Measurements from ENCODE around the gene NOTCH1. TPM values are rescaled to one million over a fixed set of nuclear protein-coding genes. Genes with fewer than 3 reads are reported as not detected.
A peak's percentile ranks its signal among the peaks of the same experiment; 100 is the strongest.

The NOTCH1 gene
- total and polyA plus RNA-seq, 3 experiments from 2014 or later = 5.1 to 79.5 (median 70.0) TPM

DNA sequence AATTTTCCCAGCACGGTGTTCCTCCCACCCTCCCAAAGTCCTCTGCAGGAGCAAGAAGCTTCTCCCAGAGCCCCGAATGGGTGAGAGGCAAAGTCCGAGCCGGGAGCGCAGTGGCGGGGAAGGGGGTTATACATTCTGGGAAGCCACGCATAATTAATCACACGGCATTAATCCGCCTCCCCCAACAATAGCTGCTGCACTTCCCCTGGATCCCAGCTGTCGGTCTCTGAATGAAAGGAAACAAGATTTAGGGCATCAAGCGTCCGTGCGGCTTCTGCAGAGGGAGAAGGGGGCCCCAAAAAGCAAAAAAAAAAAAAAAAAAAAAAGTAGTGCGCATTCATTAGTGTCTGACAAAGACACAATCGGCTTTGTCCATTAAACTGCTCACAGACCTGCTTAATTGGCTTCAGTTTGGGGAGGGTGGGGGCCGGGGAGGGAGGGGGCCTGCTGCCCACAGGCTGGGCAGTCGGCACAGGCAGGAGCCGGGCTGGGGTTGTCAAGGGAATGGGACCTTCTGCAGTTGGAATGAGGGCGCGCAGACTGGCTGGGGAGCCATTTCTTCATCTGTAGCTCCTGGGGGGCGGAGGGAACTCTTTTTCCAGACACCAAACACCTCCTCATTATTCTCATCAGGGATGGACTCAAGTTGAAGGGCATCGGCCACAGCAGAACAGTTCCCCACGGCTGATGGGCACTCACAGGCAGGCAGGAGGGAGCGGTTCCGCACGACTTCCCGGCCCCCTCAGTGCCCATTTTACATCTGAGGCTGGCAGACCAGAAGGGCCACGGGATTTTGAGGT lies 3.4 kb downstream of the NOTCH1 start:
- Histone ChIP-seq H3K4me3 (ENCODE audit: low read length) (no peak overlapping the region), H3K9me3 (ENCODE audit: low read length) (no peaks in the 10 kb centered on the region), H3K36me3 (ENCODE audit: insufficient read depth, low read length) (no peaks in the 10 kb centered on the region), H3K27ac (ENCODE audit: low read depth, low read length) (no peak overlapping the region), H3K4me1 (ENCODE audit: insufficient read depth, low read length) (peaks cover 64% of the 10 kb centered on the region), H3K27me3 (ENCODE audit: insufficient read depth, low read length, poor library complexity, severe bottlenecking) (no peaks in the 10 kb centered on the region)
- Mint-ChIP-seq H3K27me3 (no peaks in the 10 kb centered on the region), H3K4me1 (peaks cover 39 to 71% (median 47%) of the 10 kb centered on the region in 3 donors), H3K27ac (peak overlapping the region in 3 of 8 donors; percentile 23 to 72 (median 46)), H3K4me3 (peak overlapping the region in 6 of 7 donors; percentile 54 to 91 (median 87)), H3K36me3 (peaks cover 0 to 8% (median 0%) of the 10 kb centered on the region in 3 donors), H3K9me3 (no peaks in the 10 kb centered on the region)
- POLR2A ChIA-PET = no interaction called here
- no peak for DNase-seq
- CTCF ChIA-PET = no interaction called here

DNA sequence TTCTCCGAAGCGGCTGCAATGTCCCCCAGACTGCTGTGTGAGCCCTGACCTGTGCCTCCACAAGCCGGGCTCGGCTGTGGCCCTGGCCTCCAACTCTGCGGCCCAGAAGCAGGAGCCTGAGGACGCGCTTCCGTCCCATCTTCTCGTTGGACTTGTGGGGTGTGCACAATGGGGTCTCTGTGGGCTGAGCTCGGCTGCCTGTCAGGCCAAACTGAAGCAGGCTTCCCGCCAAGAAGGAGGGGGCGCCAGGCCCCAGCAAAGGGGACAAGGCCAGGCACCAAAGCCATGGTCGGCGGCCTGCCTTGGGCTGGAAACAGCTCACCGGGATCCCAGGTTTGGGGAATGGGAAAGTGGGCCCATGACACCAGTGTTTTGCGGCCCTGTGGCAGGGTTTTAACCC lies 4.1 kb downstream of the NOTCH1 start:
- Histone ChIP-seq H3K36me3 (ENCODE audit: insufficient read depth, low read length) (no peaks in the 10 kb centered on the region), H3K4me3 (ENCODE audit: low read length) (no peak overlapping the region), H3K9me3 (ENCODE audit: low read length) (no peaks in the 10 kb centered on the region), H3K27me3 (ENCODE audit: insufficient read depth, low read length, poor library complexity, severe bottlenecking) (no peaks in the 10 kb centered on the region), H3K27ac (ENCODE audit: low read depth, low read length) (no peak overlapping the region), H3K4me1 (ENCODE audit: insufficient read depth, low read length) (peaks cover 65% of the 10 kb centered on the region)
- Mint-ChIP-seq H3K4me1 (peaks cover 41 to 72% (median 54%) of the 10 kb centered on the region in 3 donors), H3K36me3 (peaks cover 0 to 10% (median 0%) of the 10 kb centered on the region in 3 donors), H3K27ac (peak overlapping the region in 1 of 8 donors; percentile 42), H3K4me3 (peak overlapping the region in 1 of 7 donors; percentile 55), H3K27me3 (no peaks in the 10 kb centered on the region), H3K9me3 (no peaks in the 10 kb centered on the region)
- no peak for DNase-seq
- POLR2A ChIA-PET = no interaction called here
- CTCF ChIA-PET = no interaction called here

DNA sequence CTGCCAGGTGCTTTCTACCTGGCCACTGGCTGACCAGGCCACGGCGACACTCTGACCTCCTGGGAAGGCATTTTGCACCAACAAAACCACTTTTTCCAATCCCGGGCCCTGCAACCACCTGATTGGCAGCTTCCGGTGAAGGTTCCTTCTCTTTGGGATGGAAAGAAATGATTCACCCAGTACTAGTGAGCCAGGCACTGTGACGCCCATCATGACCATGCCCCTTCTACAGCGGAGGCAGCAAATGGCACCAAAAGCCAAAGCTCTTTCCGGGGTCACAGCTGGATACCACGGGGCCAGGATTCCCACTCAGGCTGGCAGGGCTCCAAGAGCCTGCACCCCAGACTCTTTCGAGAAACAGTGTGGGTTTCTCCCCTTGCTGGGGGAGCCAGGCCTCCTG lies 4.7 kb downstream of the NOTCH1 start:
- no peak overlapping the region for H3K27ac ChIP-seq (ENCODE audit: low read depth, low read length)
- no peaks in the 10 kb centered on the region for H3K27me3 ChIP-seq (ENCODE audit: insufficient read depth, low read length, poor library complexity, severe bottlenecking)
- ChIA-PET POLR2A (interaction anchor here (0.6 kb wide), 1 partner anchor 15 kb away, joined by 3 read pairs; no protein-coding TSS in a partner anchor), CTCF (no interaction called here)
- peak overlapping the region in 7 of 8 donors; percentile 32 to 98 (median 74) for H3K27ac Mint-ChIP-seq
- DNase-seq = no peak
- no peaks in the 10 kb centered on the region for H3K27me3 Mint-ChIP-seq
- H3K36me3 ChIP-seq (ENCODE audit: insufficient read depth, low read length) = no peaks in the 10 kb centered on the region
- no peaks in the 10 kb centered on the region for H3K9me3 Mint-ChIP-seq
- peaks cover 70% of the 10 kb centered on the region for H3K4me1 ChIP-seq (ENCODE audit: insufficient read depth, low read length)
- H3K9me3 ChIP-seq (ENCODE audit: low read length) = no peaks in the 10 kb centered on the region
- peak overlapping the region in 5 of 7 donors; percentile 26 to 85 (median 37) for H3K4me3 Mint-ChIP-seq
- peaks cover 40 to 75% (median 55%) of the 10 kb centered on the region in 3 donors for H3K4me1 Mint-ChIP-seq
- H3K4me3 ChIP-seq (ENCODE audit: low read length) = no peak overlapping the region
- peaks cover 0 to 10% (median 0%) of the 10 kb centered on the region in 3 donors for H3K36me3 Mint-ChIP-seq

DNA sequence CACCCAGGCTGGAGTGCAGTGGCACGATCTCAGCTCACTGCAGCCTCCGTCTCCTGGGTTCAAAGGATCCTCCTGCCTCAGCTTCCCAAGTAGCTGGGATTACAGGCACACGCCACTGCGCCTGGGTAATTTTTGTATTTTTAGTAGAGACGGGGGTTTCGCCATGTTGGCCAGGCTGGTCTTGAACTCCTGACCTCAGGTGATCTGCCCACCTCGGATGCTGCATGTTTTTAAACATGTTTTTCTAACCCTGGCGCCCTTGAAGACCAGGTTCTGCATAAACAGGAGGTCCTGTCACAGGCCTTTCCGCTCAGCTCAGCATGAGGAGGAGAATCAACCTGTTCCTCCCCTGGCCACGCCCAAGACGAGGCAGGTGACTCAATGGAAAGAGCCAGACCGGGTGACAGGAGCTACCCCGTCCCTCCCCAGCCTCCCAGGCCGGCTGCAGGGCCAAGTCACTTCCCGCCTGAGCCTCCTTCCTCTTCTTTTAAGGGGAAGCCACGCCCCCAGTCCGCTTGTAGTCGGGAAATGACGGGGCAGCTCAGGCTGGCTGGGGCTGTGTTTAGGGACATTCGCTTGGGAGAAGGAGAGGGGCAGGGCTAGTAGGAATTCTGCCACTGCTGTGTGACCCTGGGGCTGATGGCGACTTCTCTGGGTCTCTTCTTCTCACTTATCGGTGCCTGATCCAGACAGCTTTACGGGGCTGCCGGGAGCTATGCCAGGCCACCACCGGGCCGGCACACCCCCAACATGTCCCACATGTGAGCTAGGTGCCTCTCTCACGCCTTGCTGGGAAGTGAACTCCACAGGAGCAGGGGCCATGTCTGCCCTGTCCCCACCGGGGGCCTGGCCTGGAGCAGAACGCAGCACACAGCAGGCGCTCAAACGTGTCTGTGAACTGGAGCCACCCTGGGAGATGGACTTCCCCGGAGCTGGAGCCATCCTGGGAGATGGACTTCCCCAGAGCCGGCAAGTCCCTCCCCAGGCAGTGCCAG lies 6.1 kb downstream of the NOTCH1 start:
- Mint-ChIP-seq H3K27ac (peak overlapping the region; percentile 94 to 99 (median 98)), H3K4me1 (peaks cover 40 to 78% (median 55%) of the 10 kb centered on the region in 3 donors), H3K36me3 (peaks cover 0 to 8% (median 0%) of the 10 kb centered on the region in 3 donors), H3K4me3 (peak overlapping the region; percentile 81 to 95 (median 85)), H3K9me3 (no peaks in the 10 kb centered on the region), H3K27me3 (no peaks in the 10 kb centered on the region)
- Histone ChIP-seq H3K27me3 (ENCODE audit: insufficient read depth, low read length, poor library complexity, severe bottlenecking) (no peaks in the 10 kb centered on the region), H3K4me3 (ENCODE audit: low read length) (peak overlapping the region; percentile 78), H3K27ac (ENCODE audit: low read depth, low read length) (peak overlapping the region; percentile 60), H3K4me1 (ENCODE audit: insufficient read depth, low read length) (peaks cover 73% of the 10 kb centered on the region), H3K36me3 (ENCODE audit: insufficient read depth, low read length) (no peaks in the 10 kb centered on the region), H3K9me3 (ENCODE audit: low read length) (no peaks in the 10 kb centered on the region)
- peak; percentile 74 to 91 (median 81) for DNase-seq
- POLR2A ChIA-PET = interaction anchor here (1.0 to 1.5 kb wide), 3 partner anchors 54 to 188 kb away, joined by 3 to 6 read pairs (median 4); no protein-coding TSS in a partner anchor
- CTCF ChIA-PET = interaction anchor here (1.1 to 2.4 kb wide), 5 partner anchors 9 to 92 kb away, joined by 3 to 29 read pairs (median 5); no protein-coding TSS in a partner anchor

DNA sequence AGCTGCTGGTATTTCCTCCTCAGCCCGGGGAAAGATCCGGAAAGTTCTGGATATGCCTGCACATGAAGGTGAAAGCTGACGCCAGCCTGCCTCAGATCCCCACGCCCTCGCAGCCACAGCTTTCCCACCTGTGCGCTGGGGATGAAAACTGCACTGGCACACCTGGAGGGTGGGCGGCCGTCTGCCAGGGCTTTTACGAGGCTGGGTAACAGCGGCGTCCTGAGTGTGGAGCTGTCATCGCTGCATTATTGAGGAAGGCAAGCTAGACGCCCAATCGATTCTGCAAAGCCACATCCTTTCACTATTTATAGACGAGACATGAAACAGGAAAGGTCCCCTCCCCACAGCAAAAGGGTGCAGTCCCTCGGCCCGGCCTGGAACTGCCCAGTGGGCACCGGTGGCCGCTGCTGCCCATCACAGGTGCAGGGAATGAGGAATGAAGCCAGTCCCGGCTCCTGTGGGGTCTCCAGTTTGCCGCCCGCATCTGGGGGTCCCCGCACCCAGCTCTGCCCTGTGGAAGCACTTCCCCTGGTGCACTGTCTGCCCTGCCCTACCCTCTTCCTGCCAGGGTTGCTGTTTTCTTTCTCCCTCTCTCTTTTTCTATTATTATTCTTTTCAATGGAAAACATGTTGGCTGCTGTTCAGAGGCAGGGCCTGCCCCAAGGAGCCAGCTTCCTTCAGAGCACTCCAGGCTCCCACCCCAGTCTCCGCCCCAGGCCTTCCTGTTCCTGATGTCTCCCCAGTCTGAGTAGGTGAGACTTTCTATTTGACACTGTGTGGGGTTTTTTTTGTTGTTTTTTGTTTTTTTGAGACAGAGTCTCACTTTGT lies 7.0 kb downstream of the NOTCH1 start:
- Mint-ChIP-seq H3K27me3 (no peaks in the 10 kb centered on the region), H3K36me3 (peaks cover 0 to 7% (median 0%) of the 10 kb centered on the region in 3 donors), H3K27ac (peak overlapping the region; percentile 94 to 99 (median 98)), H3K4me1 (peaks cover 44 to 77% (median 62%) of the 10 kb centered on the region in 3 donors), H3K9me3 (no peaks in the 10 kb centered on the region), H3K4me3 (peak overlapping the region; percentile 81 to 95 (median 85))
- peak; percentile 55 to 75 (median 71) for DNase-seq
- H3K4me1 ChIP-seq (ENCODE audit: insufficient read depth, low read length) = peaks cover 75% of the 10 kb centered on the region
- ChIA-PET CTCF (interaction anchor here (0.8 to 2.4 kb wide), 7 partner anchors 10 to 133 kb away, joined by 3 to 29 read pairs (median 5); no protein-coding TSS in a partner anchor), POLR2A (interaction anchor here (0.6 to 1.5 kb wide), 7 partner anchors 8 to 547 kb away, joined by 3 to 6 read pairs (median 3); no protein-coding TSS in a partner anchor)
- peak overlapping the region; percentile 60 for H3K27ac ChIP-seq (ENCODE audit: low read depth, low read length)
- H3K4me3 ChIP-seq (ENCODE audit: low read length) = peak overlapping the region; percentile 78
- no peaks in the 10 kb centered on the region for H3K9me3 ChIP-seq (ENCODE audit: low read length)
- H3K27me3 ChIP-seq (ENCODE audit: insufficient read depth, low read length, poor library complexity, severe bottlenecking) = no peaks in the 10 kb centered on the region
- H3K36me3 ChIP-seq (ENCODE audit: insufficient read depth, low read length) = no peaks in the 10 kb centered on the region

DNA sequence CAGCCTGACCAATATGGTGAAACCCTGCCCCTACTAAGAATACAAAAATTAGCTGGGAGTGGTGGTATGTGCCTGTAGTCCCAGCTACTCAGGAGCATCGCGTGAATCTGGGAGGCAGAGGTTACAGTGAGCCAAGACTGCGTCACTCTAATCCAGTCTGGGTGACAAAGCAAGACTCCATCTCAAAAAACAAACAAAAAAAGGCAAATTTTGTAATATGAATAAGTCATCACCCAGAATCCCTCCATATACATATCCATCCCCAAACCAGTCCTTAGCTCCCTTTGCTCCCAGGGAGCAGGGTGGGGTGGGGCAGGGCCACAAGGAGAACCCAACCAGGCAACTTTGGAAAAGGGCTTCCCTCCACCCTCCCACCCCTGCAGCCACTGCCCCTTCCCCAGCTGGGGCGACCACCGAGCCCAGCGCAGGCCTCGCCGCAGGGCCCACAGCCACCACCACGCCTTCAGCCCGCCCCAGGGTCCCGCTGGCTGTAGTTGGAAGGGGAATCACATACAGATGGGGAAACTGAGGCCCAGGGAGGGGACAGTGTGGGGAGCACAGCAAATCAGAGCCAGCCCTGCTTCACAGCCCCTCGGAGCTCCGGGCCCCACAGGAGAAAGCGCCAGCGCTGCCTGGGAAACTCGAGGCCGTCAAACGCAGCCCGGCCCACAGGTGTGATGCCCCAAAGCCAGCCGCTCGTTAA lies 7.8 kb downstream of the NOTCH1 start:
- Mint-ChIP-seq H3K9me3 (no peaks in the 10 kb centered on the region), H3K27ac (peak overlapping the region; percentile 94 to 99 (median 98)), H3K4me1 (peaks cover 44 to 77% (median 62%) of the 10 kb centered on the region in 3 donors), H3K27me3 (no peaks in the 10 kb centered on the region), H3K36me3 (peaks cover 0 to 7% (median 0%) of the 10 kb centered on the region in 3 donors), H3K4me3 (peak overlapping the region; percentile 45 to 95 (median 85))
- no peak for DNase-seq
- peak overlapping the region; percentile 78 for H3K4me3 ChIP-seq (ENCODE audit: low read length)
- CTCF ChIA-PET = interaction anchor here (0.8 to 2.4 kb wide), 6 partner anchors 14 to 134 kb away, joined by 3 to 29 read pairs (median 6); no protein-coding TSS in a partner anchor
- H3K4me1 ChIP-seq (ENCODE audit: insufficient read depth, low read length) = peaks cover 75% of the 10 kb centered on the region
- H3K27me3 ChIP-seq (ENCODE audit: insufficient read depth, low read length, poor library complexity, severe bottlenecking) = no peaks in the 10 kb centered on the region
- peak overlapping the region; percentile 60 for H3K27ac ChIP-seq (ENCODE audit: low read depth, low read length)
- POLR2A ChIA-PET = interaction anchor here (0.7 to 1.5 kb wide), 4 partner anchors 9 to 548 kb away, joined by 3 to 6 read pairs (median 3); no protein-coding TSS in a partner anchor
- H3K36me3 ChIP-seq (ENCODE audit: insufficient read depth, low read length) = no peaks in the 10 kb centered on the region
- H3K9me3 ChIP-seq (ENCODE audit: low read length) = no peaks in the 10 kb centered on the region

Measured in CD8-positive, alpha-beta memory T cell (primary cell).